Measurements from ENCODE around the gene ZNF862. TPM values are rescaled to one million over a fixed set of nuclear protein-coding genes. Genes with fewer than 3 reads are reported as not detected.

The ZNF862 gene
- total RNA-seq, result 7.4 and 8.9 TPM in 2 replicates

GRCh38 chr7:149838224-149838991 is at the start of gene ZNF862:
ZNF862 (plus strand) TSS chr7:149838375; CDS start chr7:149838612, 237 bp downstream.

DNA sequence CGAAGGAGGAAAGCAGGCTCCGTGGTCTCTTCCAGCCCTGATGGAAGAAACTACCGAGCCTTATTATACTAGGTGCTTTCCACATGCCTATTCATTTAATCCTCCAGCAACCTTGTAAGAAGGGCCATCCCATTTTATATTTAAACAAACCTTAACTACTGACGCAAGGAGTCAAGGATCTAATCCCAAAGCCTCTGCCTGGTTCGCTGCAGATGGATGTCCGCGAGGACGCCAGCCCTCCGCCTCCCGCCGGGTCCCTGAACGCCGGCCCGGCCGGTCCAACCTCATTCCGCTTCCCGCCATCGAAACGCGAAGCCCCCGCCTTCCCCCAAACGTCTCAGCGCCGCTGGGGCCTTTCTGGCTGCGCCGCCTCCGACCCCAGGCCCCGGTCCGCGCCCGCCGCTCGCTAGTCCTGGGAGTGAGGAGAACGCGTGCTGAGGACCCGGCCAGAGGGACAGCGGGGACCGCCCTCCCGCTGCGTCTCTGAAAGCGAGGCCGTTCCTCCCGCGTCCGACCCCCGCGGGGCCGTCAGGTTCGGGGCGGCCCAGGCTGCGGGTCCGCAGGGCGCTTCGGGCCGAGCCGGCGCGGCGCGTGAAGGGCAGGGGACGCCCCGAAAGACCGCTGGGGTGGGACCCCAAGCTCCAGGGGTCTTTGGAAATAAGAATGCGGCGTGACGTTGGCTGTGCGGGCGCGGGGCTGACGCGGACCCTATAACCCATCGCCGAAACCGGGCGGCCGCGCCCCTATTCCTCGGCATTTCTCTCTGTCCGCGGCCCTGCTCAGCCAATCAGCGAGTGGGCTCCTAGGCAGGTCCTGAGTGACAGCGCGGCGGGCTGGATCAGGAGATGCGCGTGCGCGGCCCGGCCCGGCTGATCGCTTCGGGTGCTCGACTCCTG is 35.1 kb downstream of the ZNF862 start, which contains the start of gene ATP6V0E2:
TSS of gene ATP6V0E2 (plus strand) at position 896 of the 896 bp plus-strand sequence. CDS start 97 bp downstream, outside the sequence.

Other genes with a start within 250 kb of the ZNF862 start
- 0.22 and 0.62 TPM in 2 replicates for gene ZNF467, start 64.8 kb upstream of the ZNF862 start, total RNA-seq
- gene ATP6V0E2, start 35.6 kb downstream of the ZNF862 start, total RNA-seq, result 22.4 and 27.9 TPM in 2 replicates

Measured in uterine smooth muscle cell (primary cell).